Measurements from ENCODE around the gene FTSJ3.

- no peak for TF ChIP-seq GABPA (IDR thresholded peaks at IDR 0.05 in 1 of 2, conservative IDR thresholded peaks at IDR 0.05 in 1 of 2)
- TF ChIP-seq, protein P1, sequence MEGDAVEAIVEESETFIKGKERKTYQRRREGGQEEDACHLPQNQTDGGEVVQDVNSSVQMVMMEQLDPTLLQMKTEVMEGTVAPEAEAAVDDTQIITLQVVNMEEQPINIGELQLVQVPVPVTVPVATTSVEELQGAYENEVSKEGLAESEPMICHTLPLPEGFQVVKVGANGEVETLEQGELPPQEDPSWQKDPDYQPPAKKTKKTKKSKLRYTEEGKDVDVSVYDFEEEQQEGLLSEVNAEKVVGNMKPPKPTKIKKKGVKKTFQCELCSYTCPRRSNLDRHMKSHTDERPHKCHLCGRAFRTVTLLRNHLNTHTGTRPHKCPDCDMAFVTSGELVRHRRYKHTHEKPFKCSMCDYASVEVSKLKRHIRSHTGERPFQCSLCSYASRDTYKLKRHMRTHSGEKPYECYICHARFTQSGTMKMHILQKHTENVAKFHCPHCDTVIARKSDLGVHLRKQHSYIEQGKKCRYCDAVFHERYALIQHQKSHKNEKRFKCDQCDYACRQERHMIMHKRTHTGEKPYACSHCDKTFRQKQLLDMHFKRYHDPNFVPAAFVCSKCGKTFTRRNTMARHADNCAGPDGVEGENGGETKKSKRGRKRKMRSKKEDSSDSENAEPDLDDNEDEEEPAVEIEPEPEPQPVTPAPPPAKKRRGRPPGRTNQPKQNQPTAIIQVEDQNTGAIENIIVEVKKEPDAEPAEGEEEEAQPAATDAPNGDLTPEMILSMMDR (IDR thresholded peaks at IDR 0.05; ENCODE audit: low read depth, low read length, missing input control), result no peak
Measured at GRCh38 chr17:63786971-63787711, 40.3 kb downstream of the FTSJ3 start.
